Mucosa of descending colon (tissue), 3 donors: Measurements from ENCODE around the gene COL17A1. TPM values are rescaled to one million over a fixed set of nuclear protein-coding genes. Genes with fewer than 3 reads are reported as not detected.

ENCODE experiments used
- ATAC-seq: fragments of 200-7000 bp; cut with Tn5 transposase; one replicate; pipeline ENCODE4 v1.9.1; 2020; ENCODE audit warnings: mild to moderate bottlenecking, moderate library complexity
- DNase-seq, 3 donors: peaks; one replicate each; pipeline ENCODE4 v3.0.0-alpha.2; 2020
- H3K36me3 ChIP-seq: fragments of 200-600 bp; one replicate; pipeline ENCODE4 v1.8.0; 2021; ENCODE audit warnings: low read depth, mild to moderate bottlenecking
- H3K4me1 ChIP-seq: fragments of 200-600 bp; one replicate; pipeline ENCODE4 v1.8.0; 2021; ENCODE audit warnings: low read depth, mild to moderate bottlenecking
- H3K4me3 ChIP-seq: fragments of 200-600 bp; one replicate; pipeline ENCODE4 v1.8.0; 2021; ENCODE audit warnings: mild to moderate bottlenecking
- H3K9me3 ChIP-seq: fragments of 200-600 bp; one replicate; pipeline ENCODE4 v1.8.0; 2021; ENCODE audit warnings: mild to moderate bottlenecking
- intact Hi-C, 2 donors: fragments of 100-400 bp; cut with DNase I in 1 of 2; cut with micrococcal nuclease in 1 of 2; formaldehyde crosslinking; loops; one replicate each; pipeline versions ENCODE4 v1.11.0 to v1.11.1; 2022; cut with DNase I, micrococcal nuclease
- total RNA-seq, 3 donors: library from RNA; stranded (reverse); fragmentation: NEBNext Ultra II Directional in 2 of 3; extraction: Animal tissue kit (Norgen Biotek cat#: 25700) in 2 of 3; gene quantifications; one replicate each; pipeline versions ENCODE4 v1.2.1 to v1.2.4, GENCODE V29; 2021 to 2023
- TF ChIP-seq, protein P1 (sequence below): fragments of 200-600 bp; IDR thresholded peaks from one replicate; pipeline ENCODE4 v1.8.0; 2022; ENCODE audit warnings: antibody characterized with exemption, mild to moderate bottlenecking
- donor health status: DM: no; HTN: no; CAD: no; lungs with moderate emphysema.
- donor health status: DM: no; HTN: no; CAD: no.
- donor health status: DM: no; HTN: yes; CAD: no.

Gene COL17A1
- total RNA-seq, 3 donors from 2014 or later = 95.1 to 284 (median 119) TPM

DNA sequence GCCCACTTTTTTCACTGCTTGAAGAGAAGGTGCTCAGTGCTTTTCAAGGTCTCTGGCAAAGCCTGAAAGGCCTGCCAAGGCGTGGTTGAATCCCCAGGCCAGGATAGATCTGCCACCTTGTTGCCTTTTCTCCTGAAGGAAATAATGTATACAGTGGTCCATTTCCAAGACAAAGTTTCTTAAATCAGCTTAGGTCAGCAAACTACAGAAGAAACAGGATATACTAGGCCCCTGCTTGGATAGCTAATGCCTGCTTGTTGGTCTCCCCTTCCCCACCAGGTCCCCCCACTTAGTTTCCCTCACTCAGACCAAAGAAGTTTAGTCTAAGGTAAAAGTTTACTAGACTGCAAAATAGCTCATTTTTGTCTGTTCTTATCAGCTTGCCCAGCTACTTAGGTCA lies 19.9 kb downstream of the COL17A1 start:
- Histone ChIP-seq H3K4me3 (no peak overlapping the region), H3K36me3 (no peaks in the 10 kb centered on the region), H3K9me3 (no peaks in the 10 kb centered on the region), H3K4me1 (peaks cover 5% of the 10 kb centered on the region)
- DNase-seq = no peak
- TF ChIP-seq, protein P1, sequence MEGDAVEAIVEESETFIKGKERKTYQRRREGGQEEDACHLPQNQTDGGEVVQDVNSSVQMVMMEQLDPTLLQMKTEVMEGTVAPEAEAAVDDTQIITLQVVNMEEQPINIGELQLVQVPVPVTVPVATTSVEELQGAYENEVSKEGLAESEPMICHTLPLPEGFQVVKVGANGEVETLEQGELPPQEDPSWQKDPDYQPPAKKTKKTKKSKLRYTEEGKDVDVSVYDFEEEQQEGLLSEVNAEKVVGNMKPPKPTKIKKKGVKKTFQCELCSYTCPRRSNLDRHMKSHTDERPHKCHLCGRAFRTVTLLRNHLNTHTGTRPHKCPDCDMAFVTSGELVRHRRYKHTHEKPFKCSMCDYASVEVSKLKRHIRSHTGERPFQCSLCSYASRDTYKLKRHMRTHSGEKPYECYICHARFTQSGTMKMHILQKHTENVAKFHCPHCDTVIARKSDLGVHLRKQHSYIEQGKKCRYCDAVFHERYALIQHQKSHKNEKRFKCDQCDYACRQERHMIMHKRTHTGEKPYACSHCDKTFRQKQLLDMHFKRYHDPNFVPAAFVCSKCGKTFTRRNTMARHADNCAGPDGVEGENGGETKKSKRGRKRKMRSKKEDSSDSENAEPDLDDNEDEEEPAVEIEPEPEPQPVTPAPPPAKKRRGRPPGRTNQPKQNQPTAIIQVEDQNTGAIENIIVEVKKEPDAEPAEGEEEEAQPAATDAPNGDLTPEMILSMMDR = no peak
- no peak for ATAC-seq
- intact Hi-C loops = no loop called here

DNA sequence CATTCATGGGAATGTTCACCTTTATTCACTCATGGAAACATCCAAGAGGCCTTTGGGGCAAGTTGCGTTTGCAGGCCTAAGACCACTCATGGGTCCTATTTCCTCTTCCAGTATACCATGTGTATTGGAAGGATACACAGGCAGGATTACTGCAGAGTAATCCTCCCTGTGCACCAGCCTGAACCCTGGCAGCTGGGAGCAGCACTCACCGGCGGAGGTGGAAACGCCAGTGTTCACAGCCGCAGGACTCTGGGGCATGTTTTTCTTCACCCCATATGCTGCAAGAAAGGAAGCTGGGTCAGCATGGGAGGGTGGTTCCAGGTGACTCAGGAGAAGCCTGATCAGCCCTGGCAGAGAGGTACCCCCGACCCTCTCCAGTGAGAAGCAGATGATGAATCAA lies 24.5 kb downstream of the COL17A1 start:
- DNase-seq = no peak

DNA sequence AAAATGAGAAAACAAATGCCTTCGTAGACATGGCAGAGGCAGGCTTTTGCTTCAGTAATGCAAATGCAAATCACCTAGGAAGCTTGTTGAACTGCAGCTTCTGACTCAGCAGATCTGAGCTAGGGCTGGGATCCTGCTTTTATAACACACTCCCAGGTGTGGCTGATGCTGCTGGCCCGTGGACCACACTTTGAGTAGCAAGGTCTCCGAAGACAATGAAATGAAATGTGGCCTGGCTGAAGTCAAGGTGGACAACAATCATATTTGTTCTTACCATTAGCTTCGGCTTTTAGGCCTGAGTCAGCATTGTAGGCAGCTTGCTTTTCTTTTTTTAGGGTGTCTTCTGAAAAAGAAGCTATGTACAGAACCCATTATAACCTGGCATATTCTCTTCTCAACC lies 26.3 kb downstream of the COL17A1 start:
- Histone ChIP-seq H3K4me3 (no peak overlapping the region), H3K36me3 (no peaks in the 10 kb centered on the region), H3K4me1 (no peaks in the 10 kb centered on the region), H3K9me3 (no peaks in the 10 kb centered on the region)
- DNase-seq (no peak), ATAC-seq (no peak)
- intact Hi-C loops = no loop called here
- TF ChIP-seq, protein P1 = no peak

More for the DNA sequence above, 24.5 kb downstream of the COL17A1 start:
- TF ChIP-seq, protein P1 = no peak
- H3K9me3 ChIP-seq = no peaks in the 10 kb centered on the region
- intact Hi-C loops = no loop called here
- no peaks in the 10 kb centered on the region for H3K36me3 ChIP-seq
- no peak overlapping the region for H3K4me3 ChIP-seq
- no peak for ATAC-seq
- no peaks in the 10 kb centered on the region for H3K4me1 ChIP-seq

DNA sequence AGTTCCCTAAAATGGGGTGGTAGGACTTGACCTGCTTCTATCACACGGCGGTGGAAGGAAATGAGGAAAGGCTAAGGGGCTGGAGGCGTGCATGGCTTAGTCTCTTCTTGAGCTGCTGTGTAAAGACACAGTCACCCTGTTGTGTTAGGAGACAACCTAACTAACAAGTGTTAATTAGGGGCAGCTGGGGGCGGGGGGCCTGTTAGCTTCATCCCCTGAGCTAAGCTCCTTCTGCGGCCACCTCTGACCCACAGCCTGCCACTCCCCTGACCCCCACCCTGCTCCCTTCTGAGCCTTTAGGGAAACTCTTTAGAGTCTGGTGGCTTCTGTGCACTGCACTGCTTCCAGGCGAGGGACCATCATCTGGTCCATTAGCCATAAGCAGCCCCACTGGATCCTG lies 28.0 kb downstream of the COL17A1 start:
- ATAC-seq = no peak
- H3K4me1 ChIP-seq = no peaks in the 10 kb centered on the region
- no peak for DNase-seq
- intact Hi-C loops = no loop called here
- no peaks in the 10 kb centered on the region for H3K9me3 ChIP-seq
- H3K4me3 ChIP-seq = no peak overlapping the region
- no peaks in the 10 kb centered on the region for H3K36me3 ChIP-seq
- TF ChIP-seq, protein P1 = no peak

DNA sequence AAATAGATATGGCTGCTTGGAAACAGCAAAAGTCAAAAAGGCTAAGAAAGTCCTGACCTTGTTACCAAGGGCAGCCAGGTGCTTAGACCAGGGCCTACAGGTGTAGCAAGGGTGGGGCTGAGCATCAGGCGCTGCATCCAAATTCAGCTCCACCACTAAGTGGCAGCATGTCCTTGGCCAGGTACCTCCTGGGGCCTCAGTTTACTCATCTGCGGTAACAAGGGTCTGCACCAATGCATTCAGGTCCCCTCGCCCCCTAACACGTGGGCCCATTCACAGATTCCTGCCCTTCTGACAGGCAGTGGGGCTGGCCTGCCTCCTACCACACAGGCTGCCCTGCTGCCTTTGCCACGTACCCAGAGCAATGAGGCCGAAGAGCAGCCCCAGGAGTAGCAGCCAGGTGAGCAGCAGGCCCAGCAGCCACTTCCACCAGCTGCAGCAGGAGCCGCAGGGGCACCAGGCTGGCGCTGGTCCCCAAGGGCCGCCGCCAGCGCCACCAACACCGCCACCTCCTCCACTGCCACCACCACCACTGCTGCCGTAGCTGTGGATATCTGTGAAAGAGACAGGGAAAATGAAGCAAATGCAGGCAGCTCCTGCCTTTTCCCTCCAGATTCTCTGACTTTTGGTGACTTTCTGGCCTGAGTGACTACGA lies 28.9 kb downstream of the COL17A1 start:
- no peak for ATAC-seq
- no peak for DNase-seq
- intact Hi-C loops = no loop called here
- no peaks in the 10 kb centered on the region for H3K9me3 ChIP-seq
- TF ChIP-seq, protein P1 = no peak
- H3K36me3 ChIP-seq = no peaks in the 10 kb centered on the region
- peaks cover 4% of the 10 kb centered on the region for H3K4me1 ChIP-seq
- H3K4me3 ChIP-seq = no peak overlapping the region

DNA sequence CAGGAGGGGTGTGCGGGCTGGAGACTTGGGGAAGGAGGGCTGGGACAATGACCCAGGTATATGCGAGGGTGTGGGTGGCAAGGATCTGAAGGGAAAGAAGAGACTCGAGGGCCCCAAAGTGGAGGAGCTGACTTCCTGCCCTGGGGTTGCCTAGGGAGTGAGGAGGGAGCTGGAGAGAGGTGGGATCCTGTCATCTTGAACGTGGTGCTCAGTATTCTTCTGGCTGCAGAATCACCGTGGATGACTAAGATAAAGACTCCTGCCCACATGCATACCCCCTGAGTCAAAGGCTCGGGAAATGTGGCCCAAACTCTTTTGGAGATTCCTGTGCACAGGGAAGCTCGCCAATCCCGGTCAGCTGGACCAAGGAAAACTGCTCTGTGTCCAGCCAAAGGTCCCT lies 31.2 kb downstream of the COL17A1 start:
- intact Hi-C loops = no loop called here
- peaks cover 25% of the 10 kb centered on the region for H3K4me1 ChIP-seq

More for the DNA sequence above, 31.2 kb downstream of the COL17A1 start:
- Histone ChIP-seq H3K36me3 (no peaks in the 10 kb centered on the region), H3K4me3 (no peak overlapping the region), H3K9me3 (no peaks in the 10 kb centered on the region)
- no peak for ATAC-seq
- TF ChIP-seq, protein P1 = no peak
- DNase-seq = no peak
